MM.1S (cell line): ENCODE data around the gene ZHX3.

Experiments used
- CTCF ChIP-seq: fragments of 300-600 bp; sonication (generic); IDR thresholded peaks from 2 replicates; pipeline ENCODE4 v1.5.1; 2016; ENCODE audit warnings: antibody characterized with exemption, low read length, mixed read lengths
- EZH2 ChIP-seq: fragments of 300-600 bp; sonication (generic); optimal IDR thresholded peaks from 2 replicates; pipeline ENCODE3; 2017; ENCODE audit warnings: low read depth, mild to moderate bottlenecking, antibody characterized with exemption, low read length, mixed read lengths
- EZH2phosphoT487 ChIP-seq: fragments of 300-600 bp; sonication (generic); IDR thresholded peaks from 2 replicates; pipeline ENCODE4 v1.6.1; 2018; ENCODE audit warnings: antibody characterized with exemption, low read length

GRCh38 chr20:41352666-41353065 is 35.1 kb upstream of the ZHX3 start:
- TF ChIP-seq CTCF (no peak), EZH2 (no peak), EZH2phosphoT487 (no peak)
